Panc1 (cell line): ENCODE results near the gene CCDC15.

ENCODE experiments used
- POLR2AphosphoS5 ChIP-seq: IDR thresholded peaks from 2 replicates; pipeline ENCODE4 v1.6.1; 2012; ENCODE audit warnings: mild to moderate bottlenecking, low read depth, low read length, moderate library complexity
- TCF7L2 ChIP-seq: IDR thresholded peaks from 2 replicates; pipeline ENCODE4 v1.6.1; 2011; ENCODE audit warnings: mild to moderate bottlenecking, low read depth, low read length, inconsistent platforms
- TF ChIP-seq, protein P1 (sequence below): fragments of 450-650 bp; IDR thresholded peaks from 2 replicates; pipeline ENCODE4 v1.5.1; 2017; ENCODE audit warnings: mild to moderate bottlenecking
- TF ChIP-seq, protein P2 (sequence below), 2 experiments: IDR thresholded peaks; 2 replicates each; pipeline ENCODE4 v1.6.1; 2011 to 2012; ENCODE audit warnings: low read depth in 2 of 2, control low read depth in 1 of 2, low read length in 1 of 2, mild to moderate bottlenecking in 1 of 2, moderate library complexity in 1 of 2; ENCODE audit not compliant: insufficient read depth in 1 of 2

DNA sequence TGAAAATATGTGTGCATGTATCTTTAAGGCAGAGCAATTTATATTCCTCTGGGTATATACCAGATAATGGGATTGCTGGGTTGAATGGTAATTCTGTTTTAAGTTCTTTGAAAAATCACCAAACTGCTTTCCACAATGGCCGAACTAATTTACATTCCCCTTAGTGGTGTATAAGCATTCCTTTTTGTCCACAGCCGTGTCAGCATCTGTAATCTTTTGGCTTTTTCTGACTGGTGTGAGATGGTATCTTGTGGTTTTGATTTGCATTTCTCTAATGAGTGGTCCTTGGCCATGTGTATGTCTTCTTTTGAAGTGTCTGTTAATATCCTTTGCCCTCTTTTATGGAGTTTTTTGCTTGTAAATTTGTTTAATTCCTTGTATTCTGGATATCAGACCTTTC, 24.3 kb downstream of the CCDC15 start:
- TF ChIP-seq, protein P1, sequence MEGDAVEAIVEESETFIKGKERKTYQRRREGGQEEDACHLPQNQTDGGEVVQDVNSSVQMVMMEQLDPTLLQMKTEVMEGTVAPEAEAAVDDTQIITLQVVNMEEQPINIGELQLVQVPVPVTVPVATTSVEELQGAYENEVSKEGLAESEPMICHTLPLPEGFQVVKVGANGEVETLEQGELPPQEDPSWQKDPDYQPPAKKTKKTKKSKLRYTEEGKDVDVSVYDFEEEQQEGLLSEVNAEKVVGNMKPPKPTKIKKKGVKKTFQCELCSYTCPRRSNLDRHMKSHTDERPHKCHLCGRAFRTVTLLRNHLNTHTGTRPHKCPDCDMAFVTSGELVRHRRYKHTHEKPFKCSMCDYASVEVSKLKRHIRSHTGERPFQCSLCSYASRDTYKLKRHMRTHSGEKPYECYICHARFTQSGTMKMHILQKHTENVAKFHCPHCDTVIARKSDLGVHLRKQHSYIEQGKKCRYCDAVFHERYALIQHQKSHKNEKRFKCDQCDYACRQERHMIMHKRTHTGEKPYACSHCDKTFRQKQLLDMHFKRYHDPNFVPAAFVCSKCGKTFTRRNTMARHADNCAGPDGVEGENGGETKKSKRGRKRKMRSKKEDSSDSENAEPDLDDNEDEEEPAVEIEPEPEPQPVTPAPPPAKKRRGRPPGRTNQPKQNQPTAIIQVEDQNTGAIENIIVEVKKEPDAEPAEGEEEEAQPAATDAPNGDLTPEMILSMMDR = no peak
- TF ChIP-seq POLR2AphosphoS5 (no peak), TCF7L2 (no peak)
- TF ChIP-seq, protein P2, sequence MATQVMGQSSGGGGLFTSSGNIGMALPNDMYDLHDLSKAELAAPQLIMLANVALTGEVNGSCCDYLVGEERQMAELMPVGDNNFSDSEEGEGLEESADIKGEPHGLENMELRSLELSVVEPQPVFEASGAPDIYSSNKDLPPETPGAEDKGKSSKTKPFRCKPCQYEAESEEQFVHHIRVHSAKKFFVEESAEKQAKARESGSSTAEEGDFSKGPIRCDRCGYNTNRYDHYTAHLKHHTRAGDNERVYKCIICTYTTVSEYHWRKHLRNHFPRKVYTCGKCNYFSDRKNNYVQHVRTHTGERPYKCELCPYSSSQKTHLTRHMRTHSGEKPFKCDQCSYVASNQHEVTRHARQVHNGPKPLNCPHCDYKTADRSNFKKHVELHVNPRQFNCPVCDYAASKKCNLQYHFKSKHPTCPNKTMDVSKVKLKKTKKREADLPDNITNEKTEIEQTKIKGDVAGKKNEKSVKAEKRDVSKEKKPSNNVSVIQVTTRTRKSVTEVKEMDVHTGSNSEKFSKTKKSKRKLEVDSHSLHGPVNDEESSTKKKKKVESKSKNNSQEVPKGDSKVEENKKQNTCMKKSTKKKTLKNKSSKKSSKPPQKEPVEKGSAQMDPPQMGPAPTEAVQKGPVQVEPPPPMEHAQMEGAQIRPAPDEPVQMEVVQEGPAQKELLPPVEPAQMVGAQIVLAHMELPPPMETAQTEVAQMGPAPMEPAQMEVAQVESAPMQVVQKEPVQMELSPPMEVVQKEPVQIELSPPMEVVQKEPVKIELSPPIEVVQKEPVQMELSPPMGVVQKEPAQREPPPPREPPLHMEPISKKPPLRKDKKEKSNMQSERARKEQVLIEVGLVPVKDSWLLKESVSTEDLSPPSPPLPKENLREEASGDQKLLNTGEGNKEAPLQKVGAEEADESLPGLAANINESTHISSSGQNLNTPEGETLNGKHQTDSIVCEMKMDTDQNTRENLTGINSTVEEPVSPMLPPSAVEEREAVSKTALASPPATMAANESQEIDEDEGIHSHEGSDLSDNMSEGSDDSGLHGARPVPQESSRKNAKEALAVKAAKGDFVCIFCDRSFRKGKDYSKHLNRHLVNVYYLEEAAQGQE (IDR thresholded peaks at IDR 0.05; ENCODE audit: insufficient read depth in 1 of 2, low read depth in 2 of 2, low read length in 1 of 2) = no peak
